ENCODE data around the gene EYS.
"Not testable (repeated sequence)": the region's sequence is repeated elsewhere in the genome, so short reads cannot be mapped to it uniquely, and the experiment has no call there.

Gene EYS

GRCh38 chr6:65633501-65633900 is 73.5 kb downstream of the EYS start:
- no peak for DNase-seq (ENCODE audit: low spot score)

GRCh38 chr6:65631711-65632110 is 75.3 kb downstream of the EYS start:
- no peak for DNase-seq (ENCODE audit: low spot score)

GRCh38 chr6:65627434-65627999 is 79.5 kb downstream of the EYS start:
- not testable (repeated sequence) for DNase-seq (ENCODE audit: low spot score)

GRCh38 chr6:65627015-65627414 is 80.0 kb downstream of the EYS start:
- DNase-seq (ENCODE audit: low spot score): no peak

- DNase-seq (ENCODE audit: low spot score): no peak
These were observed 83.5 kb downstream of the EYS start for GRCh38 chr6:65623566-65623965.

- no peak for DNase-seq (ENCODE audit: low spot score)
These were observed 96.3 kb downstream of the EYS start for GRCh38 chr6:65610746-65611145.

GRCh38 chr6:65595540-65595939 is 111.5 kb downstream of the EYS start:
- DNase-seq (ENCODE audit: low spot score): no peak

GRCh38 chr6:65570340-65570739 is 136.7 kb downstream of the EYS start:
- no peak for DNase-seq (ENCODE audit: low spot score)

GRCh38 chr6:65569505-65569904 is 137.5 kb downstream of the EYS start:
- DNase-seq (ENCODE audit: low spot score): no peak

- DNase-seq (ENCODE audit: low spot score): not testable (repeated sequence)
These were observed 138.0 kb downstream of the EYS start for GRCh38 chr6:65569056-65569455.

GRCh38 chr6:65566117-65566516 is 140.9 kb downstream of the EYS start:
- DNase-seq (ENCODE audit: low spot score): no peak

- DNase-seq (ENCODE audit: low spot score): no peak
These were observed 149.0 kb downstream of the EYS start for GRCh38 chr6:65558071-65558470.

GRCh38 chr6:65557224-65557623 is 149.8 kb downstream of the EYS start:
- DNase-seq (ENCODE audit: low spot score): no peak

- no peak for DNase-seq (ENCODE audit: low spot score)
These were observed 160.1 kb downstream of the EYS start for GRCh38 chr6:65546894-65547293.

- no peak for DNase-seq (ENCODE audit: low spot score)
These were observed 161.1 kb downstream of the EYS start for GRCh38 chr6:65545920-65546319.

- no peak for DNase-seq (ENCODE audit: low spot score)
These were observed 168.4 kb downstream of the EYS start for GRCh38 chr6:65538644-65539043.

- DNase-seq (ENCODE audit: low spot score): no peak
These were observed 169.4 kb downstream of the EYS start for GRCh38 chr6:65537600-65537999.

GRCh38 chr6:65531533-65531932 is 175.5 kb downstream of the EYS start:
- no peak for DNase-seq (ENCODE audit: low spot score)

GRCh38 chr6:65524232-65524631 is 182.8 kb downstream of the EYS start:
- no peak for DNase-seq (ENCODE audit: low spot score)

GRCh38 chr6:65505736-65506135 is 201.3 kb downstream of the EYS start:
- no peak for DNase-seq (ENCODE audit: low spot score)

- no peak for DNase-seq (ENCODE audit: low spot score)
These were observed 206.0 kb downstream of the EYS start for GRCh38 chr6:65501045-65501444.

GRCh38 chr6:65483652-65484051 is 223.4 kb downstream of the EYS start:
- DNase-seq (ENCODE audit: low spot score): not testable (repeated sequence)

GRCh38 chr6:65469650-65470049 is 237.4 kb downstream of the EYS start:
- no peak for DNase-seq (ENCODE audit: low spot score)

GRCh38 chr6:65468307-65468706 is 238.7 kb downstream of the EYS start:
- DNase-seq (ENCODE audit: low spot score): no peak

GRCh38 chr6:65461121-65461520 is 245.9 kb downstream of the EYS start:
- no peak for DNase-seq (ENCODE audit: low spot score)

Data from putamen (tissue), 1 donor.